Measurements from ENCODE around the gene RARRES2. TPM values are rescaled to one million over a fixed set of nuclear protein-coding genes. Genes with fewer than 3 reads are reported as not detected.

The RARRES2 gene
- total RNA-seq, 1 experiment from 2014 or later, result not detected

DNA sequence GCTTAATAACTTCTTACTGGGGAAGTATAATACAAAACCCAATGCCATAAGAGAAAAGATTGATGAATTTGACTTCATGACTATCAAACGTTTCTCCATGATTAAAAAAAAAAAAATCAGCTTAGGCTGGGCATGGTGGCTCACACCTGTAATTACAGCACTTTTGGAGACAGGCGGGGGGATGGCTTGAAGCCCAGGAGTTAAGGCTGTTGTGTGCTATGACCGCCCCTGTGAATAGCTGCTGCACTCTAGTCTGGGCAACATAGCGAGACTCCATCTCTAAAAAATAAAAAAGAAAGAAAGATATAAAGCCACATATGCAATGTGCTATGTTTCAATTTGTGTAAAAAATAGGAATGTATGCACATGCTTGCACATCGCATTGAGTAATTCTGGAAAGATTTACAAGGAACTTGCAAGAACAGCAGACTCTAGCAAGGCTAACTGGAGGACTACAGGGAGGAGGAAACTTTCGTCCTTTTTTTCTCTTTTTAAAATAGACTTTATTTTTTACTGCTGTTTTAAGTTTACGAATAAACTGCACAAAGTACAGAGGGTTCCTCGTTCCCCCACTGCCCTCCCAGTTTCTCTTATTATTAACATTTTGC, 10.3 kb upstream of the RARRES2 start:
- DNase-seq (ENCODE audit: low read depth, low spot score), result no peak
- in situ Hi-C loops (cut with HindIII; ENCODE audit: low pct_unique_long_range_greater_than_20kb, low sequenced_read_pairs), result no loop called here

DNA sequence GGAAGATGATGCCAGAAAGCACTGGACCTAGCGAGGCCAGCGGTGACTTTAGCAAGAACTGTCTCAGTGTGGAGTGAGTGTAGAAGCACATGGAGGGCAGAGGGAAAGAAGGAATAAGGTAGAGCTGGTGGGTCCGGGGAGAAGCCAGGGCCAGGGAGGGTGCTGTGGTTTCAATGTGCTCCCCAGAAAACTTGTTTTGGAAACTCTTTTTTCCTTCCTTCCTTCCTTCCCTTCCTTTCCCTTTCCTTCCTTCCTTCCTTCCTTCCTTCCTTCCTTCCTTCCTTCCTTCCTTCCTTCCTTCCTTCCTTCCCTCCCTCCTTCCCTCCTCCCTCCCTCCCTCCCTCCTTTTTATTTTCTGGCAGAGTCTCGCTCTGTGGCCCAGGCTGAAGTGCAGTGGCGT, 5.5 kb upstream of the RARRES2 start:
- DNase-seq (ENCODE audit: low read depth, low spot score), result no peak
- in situ Hi-C loops (cut with HindIII; ENCODE audit: low pct_unique_long_range_greater_than_20kb, low sequenced_read_pairs), result no loop called here

DNA sequence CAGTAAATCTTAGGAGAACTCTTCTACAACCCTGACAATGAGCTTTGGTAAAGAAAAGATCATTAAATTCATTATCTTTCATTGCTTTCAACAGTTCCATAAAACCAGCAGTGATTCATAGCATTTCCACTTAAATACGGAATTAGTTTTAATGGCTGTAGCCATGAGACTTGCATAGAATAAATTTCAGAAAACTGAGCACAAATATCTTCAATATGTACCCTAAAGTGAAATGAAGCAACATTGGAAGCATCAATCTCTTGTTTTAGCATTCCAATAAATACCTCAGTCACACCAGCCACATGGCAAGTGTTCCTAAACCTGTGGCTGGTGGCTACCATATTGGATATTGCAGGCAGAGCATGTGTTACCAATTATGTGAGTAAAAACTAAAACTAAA, 3.6 kb upstream of the RARRES2 start:
- in situ Hi-C loops (cut with HindIII; ENCODE audit: low pct_unique_long_range_greater_than_20kb, low sequenced_read_pairs), result no loop called here
- no peak for DNase-seq (ENCODE audit: low read depth, low spot score)

DNA sequence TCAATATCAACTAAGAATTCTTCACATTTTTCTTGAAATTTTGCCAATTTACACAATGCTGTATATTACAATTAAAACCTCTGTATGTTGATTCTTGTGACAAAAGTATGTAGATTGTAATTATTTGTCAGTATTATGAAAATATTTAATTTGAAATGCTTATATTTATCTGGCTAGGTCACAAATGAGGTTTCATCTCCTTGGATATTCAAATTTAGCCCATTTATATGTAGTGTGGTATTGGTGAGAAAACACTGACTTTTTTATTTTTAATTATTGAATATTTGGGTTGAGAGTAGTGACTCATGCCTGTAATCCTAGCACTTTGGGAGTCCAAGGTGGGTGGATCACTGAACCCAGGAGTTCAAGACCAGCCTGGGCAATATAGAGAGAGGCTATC, 2.9 kb upstream of the RARRES2 start:
- in situ Hi-C loops (cut with HindIII; ENCODE audit: low pct_unique_long_range_greater_than_20kb, low sequenced_read_pairs), result no loop called here
- DNase-seq (ENCODE audit: low read depth, low spot score), result no peak

DNA sequence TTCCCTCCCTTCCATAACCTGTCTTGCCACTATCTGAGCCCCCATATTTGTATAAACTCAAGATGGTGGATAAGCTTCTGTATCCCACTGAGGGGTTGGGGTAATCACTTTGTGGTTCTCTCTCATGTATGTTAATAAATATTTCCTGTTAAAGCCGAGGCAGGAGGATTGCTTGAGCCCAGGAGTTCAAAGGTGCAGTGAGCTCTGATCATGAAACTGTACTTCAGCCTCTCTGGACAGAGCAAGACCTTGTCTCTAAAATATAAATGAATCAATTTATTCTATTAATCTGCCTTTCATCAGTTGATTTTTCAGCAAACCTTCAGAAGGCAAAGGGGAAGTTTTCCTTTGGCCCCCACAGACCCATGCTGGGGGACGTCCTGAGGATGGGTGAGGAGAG, 1.8 kb upstream of the RARRES2 start:
- in situ Hi-C loops (cut with HindIII; ENCODE audit: low pct_unique_long_range_greater_than_20kb, low sequenced_read_pairs), result no loop called here
- no peak for DNase-seq (ENCODE audit: low read depth, low spot score)

DNA sequence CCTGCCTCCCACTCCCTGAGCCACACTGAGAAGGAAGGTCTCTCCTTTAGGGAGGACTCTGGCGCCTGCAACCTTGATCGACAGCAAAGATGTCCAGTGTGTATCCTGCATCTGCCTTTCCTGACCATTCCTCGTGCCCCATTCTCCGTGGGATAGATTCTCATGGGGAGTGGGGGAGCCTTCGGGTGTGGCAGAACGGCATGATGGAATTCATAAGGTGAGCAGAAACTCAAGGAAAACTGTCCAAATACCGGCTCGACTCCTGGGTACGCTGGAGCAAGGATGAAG, 636 bp upstream of the RARRES2 start:
- no peak for DNase-seq (ENCODE audit: low read depth, low spot score)
- in situ Hi-C loops (cut with HindIII; ENCODE audit: low pct_unique_long_range_greater_than_20kb, low sequenced_read_pairs), result no loop called here

DNA sequence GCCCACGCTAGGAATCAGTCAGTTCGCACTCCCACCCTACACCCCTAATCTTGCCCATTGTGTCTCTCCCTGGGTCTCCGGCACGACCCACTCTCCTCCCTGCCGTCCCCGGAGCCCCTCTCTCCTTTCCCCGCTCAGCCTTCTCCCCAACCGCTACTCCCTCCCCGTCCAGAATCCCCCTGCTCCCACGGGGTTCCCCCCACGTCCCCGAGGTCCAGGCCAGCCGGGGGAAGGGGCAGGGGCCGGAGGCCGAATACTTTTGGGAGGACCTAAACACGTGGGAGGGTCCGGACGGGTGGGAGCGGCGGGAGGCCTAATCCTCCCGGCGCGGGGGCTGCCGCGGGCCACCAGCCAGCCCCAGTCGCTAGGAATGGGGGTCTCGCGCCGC, 560 bp downstream of the RARRES2 start:
- in situ Hi-C loops (cut with HindIII; ENCODE audit: low pct_unique_long_range_greater_than_20kb, low sequenced_read_pairs), result no loop called here
- DNase-seq (ENCODE audit: low read depth, low spot score), result no peak

DNA sequence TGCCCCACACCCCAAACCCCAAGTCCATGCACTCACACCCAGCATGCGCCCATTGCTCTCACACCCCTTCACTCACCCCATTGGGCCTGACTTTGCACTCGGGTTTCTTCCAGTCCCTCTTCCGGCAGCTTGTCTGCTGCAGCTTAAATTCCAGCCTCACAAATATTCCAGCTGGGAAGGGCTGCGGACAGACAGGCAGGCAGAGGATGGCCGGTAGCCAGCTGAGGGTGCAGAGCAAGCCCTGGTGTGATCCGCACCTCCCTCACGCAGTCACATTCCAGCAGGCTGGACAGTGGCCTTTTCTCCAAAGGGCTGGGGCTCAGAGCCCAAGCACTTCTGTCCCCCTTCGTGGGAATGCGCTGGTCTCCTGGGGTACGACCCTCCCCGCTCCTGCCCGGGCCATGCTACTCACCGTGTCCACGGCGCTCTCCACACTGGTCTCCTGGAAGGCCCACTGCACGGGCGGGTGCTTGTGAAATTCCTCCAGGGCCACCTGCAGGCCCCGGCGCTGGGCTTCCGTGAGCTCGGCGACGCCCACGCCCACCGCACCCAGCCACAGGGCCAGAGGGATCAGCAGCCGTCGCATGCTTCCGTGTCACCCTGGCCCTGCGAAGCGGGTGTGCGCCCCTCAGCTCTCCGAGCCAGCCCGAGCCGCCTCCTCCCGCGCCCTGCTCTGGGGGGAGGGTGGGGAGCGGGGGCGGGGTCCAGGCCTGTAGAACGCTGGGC, 1.2 kb downstream of the RARRES2 start:
- in situ Hi-C loops (cut with HindIII; ENCODE audit: low pct_unique_long_range_greater_than_20kb, low sequenced_read_pairs), result no loop called here
- no peak for DNase-seq (ENCODE audit: low read depth, low spot score)

DNA sequence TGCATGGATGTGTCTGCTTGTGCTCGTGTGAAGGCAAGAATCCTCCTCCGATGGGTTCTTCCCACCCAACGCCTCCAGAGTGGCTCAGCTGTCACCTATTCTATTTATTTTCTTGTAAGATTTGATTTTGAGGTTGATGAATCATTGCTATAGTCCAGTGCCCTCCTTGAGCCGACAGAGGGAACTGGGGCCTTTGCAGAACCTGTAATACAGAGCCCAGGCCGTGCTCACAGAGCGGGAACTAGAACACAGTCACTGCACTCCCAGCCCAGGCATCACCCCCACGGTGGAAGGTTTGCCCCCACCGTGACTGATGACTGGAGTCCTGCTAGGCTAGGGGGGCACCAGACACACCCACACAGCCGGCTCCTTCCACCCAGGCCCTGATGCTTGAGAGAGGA, 2.0 kb downstream of the RARRES2 start:
- no peak for DNase-seq (ENCODE audit: low read depth, low spot score)

DNA sequence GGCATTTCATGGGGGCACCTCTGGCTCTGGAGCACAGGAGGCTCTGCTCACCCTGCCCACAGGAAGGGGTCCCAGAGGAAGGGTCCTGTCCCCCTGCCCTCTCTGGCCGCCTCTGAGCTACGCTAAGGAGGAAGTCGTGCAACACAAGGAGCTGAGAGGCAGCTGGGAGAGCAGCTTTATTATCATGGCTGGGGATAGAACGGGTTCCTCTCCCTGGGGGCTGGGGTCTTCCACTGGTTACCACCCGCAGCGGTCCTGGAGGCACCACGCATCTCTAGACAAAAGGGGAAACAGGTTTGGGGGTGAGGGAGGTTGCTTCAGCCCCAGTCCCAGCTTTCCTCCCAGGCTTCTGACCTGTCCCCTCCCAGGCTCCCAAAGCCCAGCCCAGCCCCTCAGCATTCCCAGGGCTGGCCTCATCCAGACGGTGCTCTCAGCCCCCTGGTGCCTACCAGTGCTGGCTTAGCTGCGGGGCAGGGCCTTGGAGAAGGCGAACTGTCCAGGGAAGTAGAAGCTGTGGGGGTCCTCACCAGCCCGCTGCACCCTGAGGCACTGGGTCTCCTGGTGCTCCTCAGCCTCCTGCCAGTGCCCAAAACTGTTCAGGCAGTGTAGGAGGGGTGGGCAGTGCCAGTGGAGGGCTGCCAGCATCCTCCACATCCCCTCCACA, 3.1 kb downstream of the RARRES2 start:
- in situ Hi-C loops (cut with HindIII; ENCODE audit: low pct_unique_long_range_greater_than_20kb, low sequenced_read_pairs), result no loop called here
- DNase-seq (ENCODE audit: low read depth, low spot score), result no peak

More for the DNA sequence above, 2.0 kb downstream of the RARRES2 start:
- in situ Hi-C loops (cut with HindIII; ENCODE audit: low pct_unique_long_range_greater_than_20kb, low sequenced_read_pairs), result no loop called here

DNA sequence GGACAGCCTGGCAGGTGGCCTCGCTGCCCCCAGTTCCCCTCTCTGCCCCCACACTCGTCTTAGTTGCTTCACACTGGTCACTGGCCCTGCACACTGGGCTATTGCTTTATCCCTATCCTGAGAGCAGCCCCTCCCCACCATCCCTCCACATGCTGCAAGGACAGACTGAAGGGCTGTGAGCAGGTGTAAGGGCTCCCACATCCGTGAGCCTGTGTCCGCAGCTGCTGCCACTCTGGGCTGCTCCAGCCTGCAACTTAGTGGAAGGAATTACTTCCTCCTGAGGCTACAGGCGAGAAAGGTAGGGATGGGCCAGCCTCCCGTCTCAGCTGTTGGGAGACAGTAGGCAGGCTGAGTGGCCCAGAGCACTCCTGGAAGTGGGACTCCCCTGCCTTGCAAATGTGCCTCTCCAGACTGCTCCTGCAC, 3.8 kb downstream of the RARRES2 start:
- in situ Hi-C loops (cut with HindIII; ENCODE audit: low pct_unique_long_range_greater_than_20kb, low sequenced_read_pairs), result no loop called here
- no peak for DNase-seq (ENCODE audit: low read depth, low spot score)

DNA sequence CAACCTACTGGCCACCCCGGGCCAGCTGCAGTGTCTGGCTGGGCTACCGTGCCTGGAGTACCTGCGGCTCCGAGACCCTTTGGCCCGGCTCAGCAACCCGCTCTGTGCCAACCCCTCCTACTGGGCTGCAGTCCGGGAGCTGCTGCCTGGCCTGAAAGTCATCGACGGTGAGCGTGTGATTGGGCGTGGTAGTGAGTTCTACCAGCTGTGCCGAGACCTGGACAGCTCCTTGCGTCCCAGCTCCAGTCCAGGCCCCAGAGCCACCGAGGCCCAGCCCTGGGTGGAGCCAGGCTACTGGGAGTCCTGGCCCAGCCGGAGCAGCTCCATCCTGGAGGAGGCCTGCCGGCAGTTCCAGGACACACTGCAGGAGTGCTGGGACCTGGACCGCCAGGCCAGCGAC, 4.2 kb downstream of the RARRES2 start:
- in situ Hi-C loops (cut with HindIII; ENCODE audit: low pct_unique_long_range_greater_than_20kb, low sequenced_read_pairs), result no loop called here

DNA sequence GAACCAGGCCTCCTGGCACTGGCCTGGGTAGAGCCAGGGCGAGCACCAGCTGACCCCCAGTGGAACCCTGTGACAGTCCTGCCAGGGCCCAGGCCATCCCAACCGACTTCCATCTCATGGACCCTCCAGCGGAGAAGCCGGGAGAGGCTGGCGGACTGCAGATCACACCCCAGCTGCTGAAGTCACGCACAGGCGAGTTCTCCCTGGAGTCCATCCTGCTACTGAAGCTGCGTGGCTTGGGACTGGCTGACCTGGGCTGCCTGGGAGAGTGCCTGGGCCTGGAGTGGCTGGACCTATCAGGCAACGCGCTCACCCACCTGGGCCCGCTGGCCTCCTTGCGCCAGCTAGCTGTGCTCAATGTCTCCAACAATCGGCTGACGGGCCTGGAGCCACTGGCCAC, 4.7 kb downstream of the RARRES2 start:
- in situ Hi-C loops (cut with HindIII; ENCODE audit: low pct_unique_long_range_greater_than_20kb, low sequenced_read_pairs), result no loop called here

More for the DNA sequence above, 4.2 kb downstream of the RARRES2 start:
- DNase-seq (ENCODE audit: low read depth, low spot score), result no peak

DNA sequence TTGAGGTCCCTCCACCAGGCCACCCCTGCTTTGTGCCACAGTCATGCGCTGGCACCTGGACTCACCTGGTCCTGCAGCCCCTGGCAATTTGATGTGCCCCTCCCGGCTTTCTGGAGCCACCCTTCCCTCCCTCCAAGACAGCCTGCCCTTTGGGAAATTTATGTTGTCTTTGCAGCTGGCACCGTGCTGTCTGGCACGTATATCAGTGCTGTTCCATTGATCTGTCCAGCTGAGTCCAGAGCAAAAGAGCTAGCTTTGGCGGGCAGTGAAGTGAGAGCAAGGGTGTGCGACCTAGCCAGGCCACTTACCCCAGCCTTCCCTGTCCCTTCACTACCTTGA, 5.7 kb downstream of the RARRES2 start:
- in situ Hi-C loops (cut with HindIII; ENCODE audit: low pct_unique_long_range_greater_than_20kb, low sequenced_read_pairs), result no loop called here
- no peak for DNase-seq (ENCODE audit: low read depth, low spot score)

More for the DNA sequence above, 4.7 kb downstream of the RARRES2 start:
- DNase-seq (ENCODE audit: low read depth, low spot score), result no peak

DNA sequence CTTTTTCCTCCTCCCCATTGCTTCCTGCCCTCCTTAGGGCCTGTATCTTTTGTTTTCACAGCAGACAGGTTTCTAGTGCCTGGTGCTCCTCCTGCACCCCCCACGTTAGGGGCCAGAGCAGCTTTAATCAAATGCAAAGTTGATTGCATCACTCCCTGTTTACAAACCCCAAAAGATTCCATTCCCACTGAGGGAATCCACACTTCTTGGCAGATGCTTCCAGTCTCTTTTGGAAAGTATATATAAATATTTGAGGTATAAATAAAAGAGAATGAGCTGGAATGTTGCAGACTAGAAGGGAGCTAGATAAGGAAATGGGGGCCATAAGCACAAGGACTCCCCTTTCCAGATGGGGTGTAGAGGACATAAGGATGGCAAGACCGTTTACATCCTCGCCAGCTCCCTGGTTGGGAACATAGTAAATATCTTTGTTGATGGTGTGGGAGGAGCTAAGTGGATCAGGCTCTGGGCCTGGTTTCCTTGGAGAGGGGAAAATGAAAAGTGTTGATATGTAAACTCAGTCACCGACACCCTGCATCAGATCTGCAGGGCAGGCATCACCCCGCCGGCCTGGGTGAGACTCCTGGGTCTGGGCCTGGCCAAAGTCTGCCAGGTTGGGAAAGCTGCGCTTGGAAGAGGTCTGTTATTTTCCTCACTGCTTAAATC, 6.2 kb downstream of the RARRES2 start:
- DNase-seq (ENCODE audit: low read depth, low spot score), result no peak
- in situ Hi-C loops (cut with HindIII; ENCODE audit: low pct_unique_long_range_greater_than_20kb, low sequenced_read_pairs), result no loop called here

DNA sequence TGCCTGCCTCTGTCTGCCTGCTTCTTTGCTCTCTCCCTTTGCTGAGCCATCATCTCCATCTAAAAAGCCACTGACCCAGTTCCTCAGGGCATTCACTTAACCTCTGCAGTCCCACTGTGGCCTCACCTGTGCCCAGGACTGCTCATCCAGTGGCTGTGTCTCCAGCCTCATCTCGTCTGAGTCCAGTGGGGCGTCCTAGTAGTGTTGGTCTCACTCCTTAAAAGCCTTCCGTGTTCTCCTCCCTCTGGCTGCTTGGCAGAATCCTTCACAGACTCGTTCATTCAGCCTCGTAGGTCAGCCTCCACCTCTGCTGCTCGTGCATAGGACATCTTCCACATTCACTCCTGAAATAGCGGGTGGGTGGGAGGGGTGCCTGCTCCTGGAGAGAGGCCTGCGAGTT, 7.3 kb downstream of the RARRES2 start:
- in situ Hi-C loops (cut with HindIII; ENCODE audit: low pct_unique_long_range_greater_than_20kb, low sequenced_read_pairs), result no loop called here
- no peak for DNase-seq (ENCODE audit: low read depth, low spot score)

DNA sequence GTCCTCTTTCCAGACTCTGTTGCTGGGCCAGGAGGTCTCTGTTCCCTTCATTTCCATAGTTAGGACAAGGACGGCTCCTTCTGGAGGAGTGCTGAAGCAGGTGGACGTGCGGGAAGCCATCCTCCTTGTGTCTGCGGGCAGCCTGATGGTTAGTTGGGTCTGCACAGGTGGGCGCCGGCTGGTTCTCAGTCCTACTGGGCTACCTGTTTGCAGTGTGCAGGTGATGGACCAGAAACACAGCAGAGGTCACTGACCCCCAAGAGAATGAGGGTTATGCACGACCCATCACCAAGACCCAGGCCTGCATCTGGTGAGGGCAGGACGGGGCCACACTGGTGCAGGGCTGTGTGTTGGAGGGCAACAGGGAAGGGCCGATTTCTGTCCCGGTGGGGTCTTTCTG, 7.8 kb downstream of the RARRES2 start:
- in situ Hi-C loops (cut with HindIII; ENCODE audit: low pct_unique_long_range_greater_than_20kb, low sequenced_read_pairs), result no loop called here
- DNase-seq (ENCODE audit: low read depth, low spot score), result no peak

DNA sequence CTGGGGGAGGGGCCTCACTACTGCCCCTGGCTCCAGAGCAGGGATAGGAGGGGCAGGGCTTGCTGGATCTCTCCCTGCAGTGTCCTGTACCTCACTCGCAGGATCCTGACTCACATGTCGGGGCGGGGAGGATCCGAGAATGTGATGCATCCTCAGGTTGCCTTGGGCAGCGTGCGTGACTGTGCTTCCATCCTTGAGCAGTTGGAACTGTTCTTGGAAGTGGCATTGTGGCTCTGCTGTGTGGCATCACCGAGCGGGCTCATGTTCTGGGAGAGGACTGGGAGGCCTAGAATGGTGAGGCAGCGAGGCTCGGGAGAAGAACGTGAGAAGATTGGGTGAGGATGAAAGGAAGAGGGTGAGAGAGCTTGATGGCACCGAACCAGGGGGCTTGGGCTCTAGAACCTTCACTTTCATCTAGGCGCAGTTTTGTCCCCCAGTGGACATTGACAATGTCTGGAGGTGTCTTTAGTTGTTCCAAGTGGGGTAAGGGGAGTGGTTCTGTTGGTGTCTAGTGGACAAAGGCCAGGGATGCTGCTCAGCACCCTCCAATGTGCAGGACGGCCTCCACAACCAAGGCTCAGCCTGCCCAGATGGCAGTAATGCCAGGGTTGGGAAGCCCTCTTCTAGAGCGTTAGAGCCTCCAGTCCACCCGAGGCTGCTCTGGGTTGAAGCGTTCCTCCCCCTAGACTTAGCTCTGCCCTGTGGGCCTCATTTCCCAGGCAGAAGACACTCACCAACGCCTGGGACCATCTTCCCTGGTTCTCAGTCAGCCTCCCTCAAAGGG, 8.4 kb downstream of the RARRES2 start:
- DNase-seq (ENCODE audit: low read depth, low spot score), result no peak
- in situ Hi-C loops (cut with HindIII; ENCODE audit: low pct_unique_long_range_greater_than_20kb, low sequenced_read_pairs), result no loop called here
